IMR-90 (cell line): Measurements from ENCODE around the gene MAML2.

ENCODE experiments used
- CEBPB ChIP-seq: IDR thresholded peaks from 2 replicates; pipeline ENCODE4 v1.6.1; 2012; ENCODE audit warnings: low read depth, low read length, improper control_type of control experiment
- CHD1 ChIP-seq: IDR thresholded peaks from 2 replicates; pipeline ENCODE4 v1.6.1; 2012; ENCODE audit warnings: low read depth, low read length, improper control_type of control experiment
- FOS ChIP-seq: fragments of 150-350 bp; IDR thresholded peaks from 2 replicates; pipeline ENCODE4 v1.6.1; 2016; ENCODE audit warnings: low read depth, low read length
- MAZ ChIP-seq: IDR thresholded peaks from 2 replicates; pipeline ENCODE4 v1.6.1; 2012; ENCODE audit warnings: low read depth, mild to moderate bottlenecking, low read length, improper control_type of control experiment, moderate library complexity, borderline replicate concordance
- POLR2A ChIP-seq: IDR thresholded peaks from 2 replicates; pipeline ENCODE4 v1.6.1; 2012; ENCODE audit warnings: mild to moderate bottlenecking, low read depth, low read length
- SMC3 ChIP-seq: fragments of 150-350 bp; IDR thresholded peaks from 2 replicates; pipeline ENCODE4 v1.6.1; 2016; ENCODE audit warnings: low read depth, mild to moderate bottlenecking, antibody characterized with exemption, low read length, moderate library complexity
- TF ChIP-seq, protein P1 (sequence below): conservative IDR thresholded peaks from 2 replicates; pipeline ENCODE4 v1.5.1; 2012; ENCODE audit warnings: mild to moderate bottlenecking, low read depth, low read length, improper control_type of control experiment
- TF ChIP-seq, protein P2 (sequence below): fragments of 150-350 bp; IDR thresholded peaks from 2 replicates; pipeline ENCODE4 v1.6.1; 2017; ENCODE audit warnings: mild to moderate bottlenecking, antibody characterized with exemption, low read length, low read depth

DNA sequence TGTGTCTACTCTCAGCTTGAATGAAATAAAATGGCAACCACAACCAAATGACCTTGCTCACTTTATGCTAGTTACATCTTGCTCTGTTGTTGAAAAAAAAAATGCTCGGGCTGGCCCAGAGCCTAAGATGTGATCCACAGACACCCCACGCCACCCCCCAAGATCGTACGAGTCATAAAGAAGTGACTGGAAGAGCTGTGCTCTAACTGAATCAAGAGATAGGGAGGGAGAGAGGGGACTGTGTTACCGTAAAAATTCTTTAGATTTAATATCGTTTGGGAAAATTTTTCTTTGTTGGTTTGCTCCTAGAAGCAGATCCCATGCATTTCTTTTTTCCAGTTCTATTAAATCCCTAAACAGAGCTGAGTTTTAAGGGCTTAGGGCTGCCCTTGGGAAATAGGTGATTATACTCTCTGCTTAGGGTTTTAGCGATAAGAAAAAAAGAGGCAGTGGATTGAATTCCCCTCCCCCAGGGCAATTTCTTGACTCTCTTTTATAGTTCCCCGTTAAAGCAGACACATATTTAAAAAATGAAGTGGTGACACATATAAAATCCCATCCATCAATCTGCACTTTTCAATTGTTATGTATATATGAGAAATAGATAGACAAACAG, 14.5 kb downstream of the MAML2 start:
- TF ChIP-seq POLR2A = no peak
- TF ChIP-seq, protein P1, sequence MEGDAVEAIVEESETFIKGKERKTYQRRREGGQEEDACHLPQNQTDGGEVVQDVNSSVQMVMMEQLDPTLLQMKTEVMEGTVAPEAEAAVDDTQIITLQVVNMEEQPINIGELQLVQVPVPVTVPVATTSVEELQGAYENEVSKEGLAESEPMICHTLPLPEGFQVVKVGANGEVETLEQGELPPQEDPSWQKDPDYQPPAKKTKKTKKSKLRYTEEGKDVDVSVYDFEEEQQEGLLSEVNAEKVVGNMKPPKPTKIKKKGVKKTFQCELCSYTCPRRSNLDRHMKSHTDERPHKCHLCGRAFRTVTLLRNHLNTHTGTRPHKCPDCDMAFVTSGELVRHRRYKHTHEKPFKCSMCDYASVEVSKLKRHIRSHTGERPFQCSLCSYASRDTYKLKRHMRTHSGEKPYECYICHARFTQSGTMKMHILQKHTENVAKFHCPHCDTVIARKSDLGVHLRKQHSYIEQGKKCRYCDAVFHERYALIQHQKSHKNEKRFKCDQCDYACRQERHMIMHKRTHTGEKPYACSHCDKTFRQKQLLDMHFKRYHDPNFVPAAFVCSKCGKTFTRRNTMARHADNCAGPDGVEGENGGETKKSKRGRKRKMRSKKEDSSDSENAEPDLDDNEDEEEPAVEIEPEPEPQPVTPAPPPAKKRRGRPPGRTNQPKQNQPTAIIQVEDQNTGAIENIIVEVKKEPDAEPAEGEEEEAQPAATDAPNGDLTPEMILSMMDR = no peak
- no peak for TF ChIP-seq CEBPB
- no peak for TF ChIP-seq FOS
- TF ChIP-seq, protein P2, sequence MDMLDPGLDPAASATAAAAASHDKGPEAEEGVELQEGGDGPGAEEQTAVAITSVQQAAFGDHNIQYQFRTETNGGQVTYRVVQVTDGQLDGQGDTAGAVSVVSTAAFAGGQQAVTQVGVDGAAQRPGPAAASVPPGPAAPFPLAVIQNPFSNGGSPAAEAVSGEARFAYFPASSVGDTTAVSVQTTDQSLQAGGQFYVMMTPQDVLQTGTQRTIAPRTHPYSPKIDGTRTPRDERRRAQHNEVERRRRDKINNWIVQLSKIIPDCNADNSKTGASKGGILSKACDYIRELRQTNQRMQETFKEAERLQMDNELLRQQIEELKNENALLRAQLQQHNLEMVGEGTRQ = no peak
- TF ChIP-seq SMC3 = no peak
- no peak for TF ChIP-seq CHD1
- no peak for TF ChIP-seq MAZ
